ENCODE data around the gene NPAS1.

- TF ChIP-seq, protein P1, sequence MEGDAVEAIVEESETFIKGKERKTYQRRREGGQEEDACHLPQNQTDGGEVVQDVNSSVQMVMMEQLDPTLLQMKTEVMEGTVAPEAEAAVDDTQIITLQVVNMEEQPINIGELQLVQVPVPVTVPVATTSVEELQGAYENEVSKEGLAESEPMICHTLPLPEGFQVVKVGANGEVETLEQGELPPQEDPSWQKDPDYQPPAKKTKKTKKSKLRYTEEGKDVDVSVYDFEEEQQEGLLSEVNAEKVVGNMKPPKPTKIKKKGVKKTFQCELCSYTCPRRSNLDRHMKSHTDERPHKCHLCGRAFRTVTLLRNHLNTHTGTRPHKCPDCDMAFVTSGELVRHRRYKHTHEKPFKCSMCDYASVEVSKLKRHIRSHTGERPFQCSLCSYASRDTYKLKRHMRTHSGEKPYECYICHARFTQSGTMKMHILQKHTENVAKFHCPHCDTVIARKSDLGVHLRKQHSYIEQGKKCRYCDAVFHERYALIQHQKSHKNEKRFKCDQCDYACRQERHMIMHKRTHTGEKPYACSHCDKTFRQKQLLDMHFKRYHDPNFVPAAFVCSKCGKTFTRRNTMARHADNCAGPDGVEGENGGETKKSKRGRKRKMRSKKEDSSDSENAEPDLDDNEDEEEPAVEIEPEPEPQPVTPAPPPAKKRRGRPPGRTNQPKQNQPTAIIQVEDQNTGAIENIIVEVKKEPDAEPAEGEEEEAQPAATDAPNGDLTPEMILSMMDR (IDR thresholded peaks at IDR 0.05) = no peak
- no peak for TF ChIP-seq ZFX (IDR thresholded peaks at IDR 0.05; ENCODE audit: borderline replicate concordance)
These were observed 39.0 kb downstream of the NPAS1 start for GRCh38 chr19:47058621-47059022.

Measured in 22Rv1 (cell line).